GM12878 (cell line): Measurements from ENCODE around the gene LCT. TPM values are rescaled to one million over a fixed set of nuclear protein-coding genes. Genes with fewer than 3 reads are reported as not detected.

Source experiments
- ATAC-seq: fragments of 200-7000 bp; cut with Tn5 transposase; 3 replicates; pipeline ENCODE4 v1.9.1; 2020; ENCODE audit warnings: mild to moderate bottlenecking, moderate library complexity
- BruUV-seq: library from RNA; stranded (reverse); fragments of 400-500 nt; replicated peaks from 2 replicates; lab custom pipeline; 2021; lab: Mats Ljungman, UMichigan
- CTCF ChIA-PET: fragments of 300-600 bp; sonication (Branson Sonifier 250); formaldehyde crosslinking; extraction: SDS; loops from one replicate; lab custom pipeline; 2021; ENCODE audit warnings: inconsistent platforms; lab: Yijun Ruan, JAX
- POLR2A ChIA-PET: fragments of 350-600 bp; formaldehyde crosslinking; extraction: SDS; loops from one replicate; lab custom pipeline; 2021; ENCODE audit warnings: inconsistent platforms; lab: Charles Lee
- RAD21 ChIA-PET: fragments of 300-600 bp; sonication (Branson Sonifier 250); formaldehyde crosslinking; loops from one replicate; lab custom pipeline; 2023; ENCODE audit warnings: antibody characterized with exemption; ENCODE audit not compliant: unreplicated experiment; lab: Charles Lee
- SMC1A ChIA-PET: fragments of 300-600 bp; sonication (Branson Sonifier 250); formaldehyde crosslinking; loops from one replicate; lab custom pipeline; 2023; ENCODE audit not compliant: unreplicated experiment, uncharacterized antibody; lab: Charles Lee
- DNase-seq: peaks from one replicate; pipeline ENCODE4 v3.0.0-alpha.2; 2011; ENCODE audit warnings: low read depth, low spot score
- FAIRE-seq: peaks from 3 replicates; lab custom pipeline; 2011; peaks lifted over from hg19 to GRCh38; lab: Jason Lieb, UNC
- H2AFZ ChIP-seq: 2 replicates; pipeline ENCODE4 v1.6.0; 2011; ENCODE audit warnings: low read depth, low read length, control low read depth; ENCODE audit not compliant: control insufficient read depth
- H3K27ac ChIP-seq: 2 replicates; pipeline ENCODE4 v1.5.1; 2011; ENCODE audit warnings: control low read depth; ENCODE audit not compliant: control insufficient read depth, insufficient read depth
- H3K27me3 ChIP-seq, 2 experiments: replicated peaks in 1 of 2; 2 replicates each; pipeline versions ENCODE4 v1.6.0 to v1.6.1; 2011; ENCODE audit warnings: low read length in 1 of 2; ENCODE audit not compliant: control insufficient read depth in 2 of 2, insufficient read depth in 2 of 2
- H3K36me3 ChIP-seq, 2 experiments: 2 replicates each; pipeline ENCODE4 v1.5.1; 2011; ENCODE audit warnings: low read length in 1 of 2; ENCODE audit not compliant: control insufficient read depth in 2 of 2, insufficient read depth in 2 of 2
- H3K4me1 ChIP-seq: 2 replicates; pipeline ENCODE4 v1.6.1; 2011; ENCODE audit warnings: mild to moderate bottlenecking, low read length, moderate library complexity, mixed read lengths; ENCODE audit not compliant: control insufficient read depth, insufficient read depth
- H3K4me2 ChIP-seq: 2 replicates; pipeline ENCODE4 v1.6.0; 2011; ENCODE audit warnings: control low read depth; ENCODE audit not compliant: control insufficient read depth, insufficient read depth
- H3K4me3 ChIP-seq: fragments of 200-600 bp; sonication (generic); 2 replicates; pipeline ENCODE4 v1.5.1; 2016
- H3K79me2 ChIP-seq: 2 replicates; pipeline ENCODE4 v1.6.0; 2011; ENCODE audit warnings: low read length; ENCODE audit not compliant: control insufficient read depth, insufficient read depth
- H3K9ac ChIP-seq: 2 replicates; pipeline ENCODE4 v1.8.0; 2011; ENCODE audit warnings: low read length, control low read depth, mixed read lengths; ENCODE audit not compliant: control insufficient read depth, insufficient read depth
- H3K9me3 ChIP-seq: replicated peaks from 3 replicates; pipeline ENCODE4 v1.5.1; 2011; ENCODE audit warnings: mild to moderate bottlenecking, low read length; ENCODE audit not compliant: control insufficient read depth, insufficient read depth
- H4K20me1 ChIP-seq: 2 replicates; pipeline ENCODE4 v1.6.0; 2011; ENCODE audit not compliant: control insufficient read depth, insufficient read depth
- ASH2L ChIP-seq: fragments of 300-600, 200-600 bp; sonication (generic); IDR thresholded peaks from 2 replicates; pipeline ENCODE4 v1.6.1; 2017; ENCODE audit warnings: low read depth, mild to moderate bottlenecking, borderline replicate concordance
- CHD2 ChIP-seq: IDR thresholded peaks from 2 replicates; pipeline ENCODE4 v1.6.1; 2011; ENCODE audit warnings: low read depth, low read length, improper control_type of control experiment, borderline replicate concordance
- CREM ChIP-seq: IDR thresholded peaks from 2 replicates; pipeline ENCODE4 v1.6.1; 2014; ENCODE audit warnings: antibody characterized with exemption, low read depth
- DPF2 ChIP-seq: fragments of 450-650 bp; IDR thresholded peaks from 2 replicates; pipeline ENCODE4 v1.6.1; 2017; ENCODE audit warnings: mild to moderate bottlenecking
- ESRRA ChIP-seq: IDR thresholded peaks from 2 replicates; pipeline ENCODE4 v1.6.1; 2012; ENCODE audit warnings: mild to moderate bottlenecking, low read length, improper control_type of control experiment
- GATAD2B ChIP-seq: fragments of 450-650 bp; conservative IDR thresholded peaks from 2 replicates; pipeline ENCODE4 v1.6.1; 2017; ENCODE audit warnings: low read depth, mild to moderate bottlenecking, moderate library complexity
- HCFC1 ChIP-seq: fragments of 150-350 bp; IDR thresholded peaks from 2 replicates; pipeline ENCODE4 v1.6.1; 2014; ENCODE audit warnings: low read length
- NR2F1 ChIP-seq: fragments of 450-650 bp; conservative IDR thresholded peaks from 2 replicates; pipeline ENCODE4 v1.6.1; 2017; ENCODE audit warnings: mild to moderate bottlenecking
- RELA ChIP-seq: fragments of 450-650 bp; IDR thresholded peaks from 2 replicates; pipeline ENCODE4 v1.8.0; 2014; ENCODE audit warnings: borderline replicate concordance; ENCODE audit not compliant: partially characterized antibody
- SIN3A ChIP-seq: IDR thresholded peaks from 2 replicates; pipeline ENCODE4 v1.6.1; 2012; ENCODE audit warnings: low read depth, low read length, improper control_type of control experiment
- TAF1 ChIP-seq: IDR thresholded peaks from 2 replicates; pipeline ENCODE4 v1.6.1; 2011; ENCODE audit warnings: mild to moderate bottlenecking, low read depth, low read length, borderline replicate concordance
- WGBS: methylation state at CpG from one replicate; pipeline ENCODE4 v1.1.6; 2016; ENCODE audit warnings: low lambda C conversion rate; ENCODE audit not compliant: insufficient replicate concordance, insufficient coverage; ENCODE audit errors: missing lambda C conversion rate; 5-methylcytosine and 5-hydroxymethylcytosine counted together
- in situ Hi-C: fragments of 300-500 bp; cut with MboI; formaldehyde crosslinking; loops from 9 replicates; pipeline ENCODE4 v1.14.3; 2018; ENCODE audit warnings: mixed read lengths
- intact Hi-C: fragments of 100-400 bp; cut with micrococcal nuclease; formaldehyde crosslinking; loops from one replicate; pipeline ENCODE4 v1.14.2; 2022; ENCODE audit not compliant: unreplicated experiment
- polyA plus RNA-seq, 11 experiments: library from polyadenylated mRNA; depleted of rRNA in 4 of 11; unstranded in 6 of 11; stranded (reverse) in 5 of 11; fragments of >200 nt; fragmentation: Nextera tagmentation in 4 of 11; fragmentation: Illumina TruSeq in 1 of 11; extraction: Ambion mirVana in 4 of 11; extraction: Trizol in 1 of 11; gene quantifications; 1 replicate in 1 of 11; 2 replicates in 10 of 11; pipeline versions ENCODE4 v1.2.1 to v1.2.3, GENCODE V29; 2011 to 2016; ENCODE audit warnings: inconsistent platforms in 2 of 11, missing spikeins in 2 of 11, low read depth in 1 of 11
- total RNA-seq, 4 experiments: library from RNA; depleted of rRNA in 3 of 4; stranded (reverse); fragments of >200 nt in 3 of 4; fragmentation: Illumina TruSeq in 1 of 4; extraction: Trizol in 1 of 4; gene quantifications; 2 replicates each; pipeline versions ENCODE4 v1.2.1 to v1.2.3, GENCODE V29; 2013 to 2021
- TF ChIP-seq, protein P1 (sequence below): fragments of 450-650 bp; IDR thresholded peaks from 2 replicates; pipeline ENCODE4 v1.6.1; 2018; ENCODE audit warnings: borderline replicate concordance, mild to moderate bottlenecking; ENCODE audit not compliant: partially characterized antibody
- TF ChIP-seq, protein P2 (sequence below): fragments of 450-650 bp; IDR thresholded peaks from 2 replicates; pipeline ENCODE4 v1.6.1; 2014; ENCODE audit warnings: mild to moderate bottlenecking
- TF ChIP-seq, protein P3 (sequence below): fragments of 450-650 bp; IDR thresholded peaks from 2 replicates; pipeline ENCODE4 v1.6.1; 2018; ENCODE audit warnings: mild to moderate bottlenecking, low read depth, moderate library complexity; ENCODE audit not compliant: partially characterized antibody
- TF ChIP-seq, protein P4 (sequence below): IDR thresholded peaks from 2 replicates; pipeline ENCODE4 v1.6.1; 2011; ENCODE audit warnings: mild to moderate bottlenecking, low read depth, low read length, moderate library complexity; ENCODE audit not compliant: insufficient replicate concordance

The LCT gene
- total and polyA plus RNA-seq, 10 of the 15 experiments (the other 5 are each of a cell fraction or from before 2014, with no cell fraction given), result 0.02 to 0.09 (median 0.07) TPM; not detected in 3

DNA sequence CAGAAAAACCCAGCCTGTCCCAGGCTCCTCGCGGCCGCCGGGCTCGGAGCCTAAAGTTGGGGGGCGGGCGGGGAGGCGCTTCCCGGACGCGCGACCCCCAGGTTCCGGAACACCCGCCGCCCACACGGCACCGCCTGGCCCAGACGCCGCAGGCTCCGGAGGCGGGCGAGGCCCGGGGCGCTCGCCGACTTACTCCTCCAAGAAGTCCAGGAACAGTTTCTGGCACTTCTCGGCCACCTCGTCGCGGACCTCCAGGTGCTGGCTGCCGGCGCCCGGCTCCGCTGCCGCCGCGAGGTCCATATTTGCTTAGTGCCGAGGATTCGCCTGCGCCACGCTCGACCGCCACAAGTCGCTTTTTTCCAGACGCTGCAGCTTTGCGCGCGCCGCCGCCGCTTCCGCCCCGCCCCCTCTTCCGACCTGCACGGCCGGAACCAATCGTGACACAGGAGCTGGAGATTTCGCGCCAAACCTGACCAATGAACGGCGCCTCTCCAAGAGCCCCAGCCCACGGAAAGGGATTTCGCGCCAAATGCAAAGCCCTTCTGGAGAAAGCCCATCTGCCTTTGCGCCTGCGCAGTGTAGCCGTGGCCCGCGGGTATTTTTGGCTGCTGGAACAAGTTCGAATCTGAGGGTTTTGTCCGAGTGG, 39.2 kb upstream of the LCT start, which contains the start of gene MCM6:
Gene MCM6, minus strand, starts transcription at position 378 of the 646 bp plus-strand sequence. Its CDS starts 78 bp downstream, at position 300.
- DNase-seq, result peak; percentile 94
- BruUV-seq, result TSS peak; percentile 83
- TF ChIP-seq NR2F1 (0 out of 2 replicates have a peak, but pooled peaks have one; percentile 41), CREM (peak; percentile 95), CHD2 (peak; percentile 78), DPF2 (peak; percentile 64), GATAD2B (peak; percentile 73), SIN3A (peak; percentile 70), HCFC1 (0 out of 2 replicates have a peak, but pooled peaks have one; percentile 22), ASH2L (0 out of 2 replicates have a peak, but pooled peaks have one; percentile 33), TAF1 (peak; percentile 68), RELA (no peak), ESRRA (no peak)
- TF ChIP-seq, protein P1, sequence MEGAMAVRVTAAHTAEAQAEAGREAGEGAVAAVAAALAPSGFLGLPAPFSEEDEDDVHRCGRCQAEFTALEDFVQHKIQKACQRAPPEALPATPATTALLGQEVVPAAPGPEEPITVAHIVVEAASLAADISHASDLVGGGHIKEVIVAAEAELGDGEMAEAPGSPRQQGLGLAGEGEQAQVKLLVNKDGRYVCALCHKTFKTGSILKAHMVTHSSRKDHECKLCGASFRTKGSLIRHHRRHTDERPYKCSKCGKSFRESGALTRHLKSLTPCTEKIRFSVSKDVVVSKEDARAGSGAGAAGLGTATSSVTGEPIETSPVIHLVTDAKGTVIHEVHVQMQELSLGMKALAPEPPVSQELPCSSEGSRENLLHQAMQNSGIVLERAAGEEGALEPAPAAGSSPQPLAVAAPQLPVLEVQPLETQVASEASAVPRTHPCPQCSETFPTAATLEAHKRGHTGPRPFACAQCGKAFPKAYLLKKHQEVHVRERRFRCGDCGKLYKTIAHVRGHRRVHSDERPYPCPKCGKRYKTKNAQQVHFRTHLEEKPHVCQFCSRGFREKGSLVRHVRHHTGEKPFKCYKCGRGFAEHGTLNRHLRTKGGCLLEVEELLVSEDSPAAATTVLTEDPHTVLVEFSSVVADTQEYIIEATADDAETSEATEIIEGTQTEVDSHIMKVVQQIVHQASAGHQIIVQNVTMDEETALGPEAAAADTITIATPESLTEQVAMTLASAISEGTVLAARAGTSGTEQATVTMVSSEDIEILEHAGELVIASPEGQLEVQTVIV, result peak; percentile 64
- TF ChIP-seq, protein P2, sequence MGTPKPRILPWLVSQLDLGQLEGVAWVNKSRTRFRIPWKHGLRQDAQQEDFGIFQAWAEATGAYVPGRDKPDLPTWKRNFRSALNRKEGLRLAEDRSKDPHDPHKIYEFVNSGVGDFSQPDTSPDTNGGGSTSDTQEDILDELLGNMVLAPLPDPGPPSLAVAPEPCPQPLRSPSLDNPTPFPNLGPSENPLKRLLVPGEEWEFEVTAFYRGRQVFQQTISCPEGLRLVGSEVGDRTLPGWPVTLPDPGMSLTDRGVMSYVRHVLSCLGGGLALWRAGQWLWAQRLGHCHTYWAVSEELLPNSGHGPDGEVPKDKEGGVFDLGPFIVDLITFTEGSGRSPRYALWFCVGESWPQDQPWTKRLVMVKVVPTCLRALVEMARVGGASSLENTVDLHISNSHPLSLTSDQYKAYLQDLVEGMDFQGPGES, result peak; percentile 61; the same call in 1 of the 2 replicates
- TF ChIP-seq, protein P3, sequence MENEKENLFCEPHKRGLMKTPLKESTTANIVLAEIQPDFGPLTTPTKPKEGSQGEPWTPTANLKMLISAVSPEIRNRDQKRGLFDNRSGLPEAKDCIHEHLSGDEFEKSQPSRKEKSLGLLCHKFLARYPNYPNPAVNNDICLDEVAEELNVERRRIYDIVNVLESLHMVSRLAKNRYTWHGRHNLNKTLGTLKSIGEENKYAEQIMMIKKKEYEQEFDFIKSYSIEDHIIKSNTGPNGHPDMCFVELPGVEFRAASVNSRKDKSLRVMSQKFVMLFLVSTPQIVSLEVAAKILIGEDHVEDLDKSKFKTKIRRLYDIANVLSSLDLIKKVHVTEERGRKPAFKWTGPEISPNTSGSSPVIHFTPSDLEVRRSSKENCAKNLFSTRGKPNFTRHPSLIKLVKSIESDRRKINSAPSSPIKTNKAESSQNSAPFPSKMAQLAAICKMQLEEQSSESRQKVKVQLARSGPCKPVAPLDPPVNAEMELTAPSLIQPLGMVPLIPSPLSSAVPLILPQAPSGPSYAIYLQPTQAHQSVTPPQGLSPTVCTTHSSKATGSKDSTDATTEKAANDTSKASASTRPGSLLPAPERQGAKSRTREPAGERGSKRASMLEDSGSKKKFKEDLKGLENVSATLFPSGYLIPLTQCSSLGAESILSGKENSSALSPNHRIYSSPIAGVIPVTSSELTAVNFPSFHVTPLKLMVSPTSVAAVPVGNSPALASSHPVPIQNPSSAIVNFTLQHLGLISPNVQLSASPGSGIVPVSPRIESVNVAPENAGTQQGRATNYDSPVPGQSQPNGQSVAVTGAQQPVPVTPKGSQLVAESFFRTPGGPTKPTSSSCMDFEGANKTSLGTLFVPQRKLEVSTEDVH, result peak; percentile 100
- TF ChIP-seq, protein P4, sequence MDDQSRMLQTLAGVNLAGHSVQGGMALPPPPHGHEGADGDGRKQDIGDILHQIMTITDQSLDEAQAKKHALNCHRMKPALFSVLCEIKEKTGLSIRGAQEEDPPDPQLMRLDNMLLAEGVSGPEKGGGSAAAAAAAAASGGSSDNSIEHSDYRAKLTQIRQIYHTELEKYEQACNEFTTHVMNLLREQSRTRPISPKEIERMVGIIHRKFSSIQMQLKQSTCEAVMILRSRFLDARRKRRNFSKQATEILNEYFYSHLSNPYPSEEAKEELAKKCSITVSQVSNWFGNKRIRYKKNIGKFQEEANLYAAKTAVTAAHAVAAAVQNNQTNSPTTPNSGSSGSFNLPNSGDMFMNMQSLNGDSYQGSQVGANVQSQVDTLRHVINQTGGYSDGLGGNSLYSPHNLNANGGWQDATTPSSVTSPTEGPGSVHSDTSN, result no peak

More for the DNA sequence above, 39.2 kb upstream of the LCT start, which contains the start of gene MCM6:
- peak; percentile 99 for FAIRE-seq
- Histone ChIP-seq H3K4me3 (peak within 1 kb of the TSS; percentile 95), H2AFZ (peak within 1 kb of the TSS; percentile 73), H3K27me3 (no peaks in the 10 kb centered on the region), H3K4me1 (peaks cover 4% of the 10 kb centered on the region; the same call in 1 of the 2 replicates), H3K4me2 (peak within 1 kb of the TSS; percentile 79), H4K20me1 (no peaks in the 10 kb centered on the region), H3K36me3 (peaks cover 1 to 5% of the 10 kb centered on the region in 2 experiments; a peak in 3 of 4 replicates), H3K27ac (peak within 1 kb of the TSS; percentile 86), H3K79me2 (peaks cover 33% of the 10 kb centered on the region), H3K9me3 (no peaks in the 10 kb centered on the region), H3K9ac (peak within 1 kb of the TSS; percentile 93)
- ChIA-PET CTCF (interaction anchor here (1.0 to 2.3 kb wide), 3 partner anchors 10 to 508 kb away, joined by 4 to 9 read pairs (median 4); no protein-coding TSS in a partner anchor), RAD21 (interaction anchor here (0.9 to 1.8 kb wide), 3 partner anchors 56 to 508 kb away, joined by 3 to 11 read pairs (median 4); no protein-coding TSS in a partner anchor), POLR2A (interaction anchor here (1.0 to 1.9 kb wide), 6 partner anchors 21 to 508 kb away, joined by 3 to 5 read pairs (median 4); no protein-coding TSS in a partner anchor), SMC1A (interaction anchor here (0.7 to 2.0 kb wide), 9 partner anchors 10 to 546 kb away, joined by 3 to 8 read pairs (median 4); no protein-coding TSS in a partner anchor)
- WGBS, result under 1% methylated on average over 71 of the region's 71 CpGs
- intact Hi-C loops, result loop anchor here (1.0 kb wide), 1 partner anchor 56 kb away; no protein-coding TSS in a partner anchor
- ATAC-seq, result peak; percentile 91
- in situ Hi-C loops, result no loop called here
